Type B pancreatic cell (in vitro differentiated cells): ENCODE results near the gene SAMD11. TPM values are rescaled to one million over a fixed set of nuclear protein-coding genes. Genes with fewer than 3 reads are reported as not detected.

Experiments
- DNase-seq: peaks from one replicate; pipeline ENCODE4 v3.0.0; 2021; ENCODE audit warnings: mixed read lengths; ENCODE audit not compliant: unreplicated experiment; ENCODE audit errors: extremely low spot score
- H3K27ac Mint-ChIP-seq: 2 replicates; pipeline ENCODE4 v1.8.0; 2021; ENCODE audit warnings: mild to moderate bottlenecking, mixed read lengths
- H3K27me3 Mint-ChIP-seq: 2 replicates; pipeline ENCODE4 v1.8.0; 2021; ENCODE audit warnings: mixed read lengths
- H3K36me3 Mint-ChIP-seq: 2 replicates; pipeline ENCODE4 v1.8.0; 2021; ENCODE audit warnings: mixed read lengths
- H3K4me1 Mint-ChIP-seq: one replicate; pipeline ENCODE4 v1.8.0; 2021; ENCODE audit warnings: mixed read lengths; ENCODE audit not compliant: unreplicated experiment
- H3K4me3 Mint-ChIP-seq: 2 replicates; pipeline ENCODE4 v1.8.0; 2021; ENCODE audit warnings: mild to moderate bottlenecking, mixed read lengths
- H3K9me3 Mint-ChIP-seq: 2 replicates; pipeline ENCODE4 v1.8.0; 2021; ENCODE audit warnings: mixed read lengths
- total RNA-seq: library from RNA; stranded (reverse); gene quantifications from 2 replicates; pipeline ENCODE4 v1.2.1, GENCODE V29; 2021; ENCODE audit warnings: low replicate concordance
- TF ChIP-seq, protein P1 (sequence below): fragments of 200-600 bp; sonication (generic); conservative IDR thresholded peaks from 2 replicates; pipeline ENCODE4 v1.5.0; 2021; ENCODE audit warnings: antibody characterized with exemption, mild to moderate bottlenecking

SAMD11 gene
- total RNA-seq, 1 donor from 2014 or later, result 50.5 TPM

DNA sequence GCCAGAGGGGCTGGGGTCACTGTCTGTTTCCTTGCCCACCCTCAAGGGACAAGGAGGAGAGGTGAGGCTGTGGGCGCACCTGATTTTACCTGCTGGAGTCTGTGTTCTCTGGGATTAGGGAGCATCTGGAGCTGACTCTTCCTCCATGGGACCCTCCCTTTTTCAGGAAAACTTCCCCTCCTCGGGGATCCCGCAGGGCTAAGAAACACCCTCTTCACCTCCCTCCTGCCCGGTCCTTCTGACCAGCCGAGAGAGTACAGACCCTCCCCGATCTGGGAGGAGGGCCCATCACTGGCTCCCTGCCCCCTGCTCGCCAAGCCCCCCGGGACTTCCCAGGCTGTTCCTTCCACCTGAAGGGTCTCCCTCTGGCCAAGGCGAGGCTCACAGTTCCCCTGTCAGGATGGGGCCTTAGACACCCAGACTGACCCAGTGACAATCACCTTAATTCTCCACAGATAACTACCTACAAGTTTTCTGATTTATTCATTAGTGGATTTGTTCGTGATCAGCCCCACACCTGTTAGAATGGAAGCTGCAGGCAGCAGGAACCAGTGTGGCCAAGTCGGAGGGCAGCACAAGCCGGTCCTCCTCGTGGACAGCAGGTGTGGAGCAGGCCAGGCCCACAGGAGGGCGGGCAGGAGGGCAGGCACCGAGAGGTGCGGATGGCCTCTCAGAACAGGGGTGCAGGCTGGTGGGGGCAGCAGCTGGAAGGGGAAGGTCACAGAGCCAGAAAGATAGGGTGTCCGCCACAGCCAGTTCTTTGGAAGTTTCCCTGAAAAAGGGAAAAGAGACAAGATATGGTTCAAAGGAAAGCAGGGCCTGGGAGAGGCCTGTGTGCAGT lies 15.9 kb upstream of the SAMD11 start:
- H3K27ac Mint-ChIP-seq, result no peak overlapping the region
- TF ChIP-seq, protein P1, sequence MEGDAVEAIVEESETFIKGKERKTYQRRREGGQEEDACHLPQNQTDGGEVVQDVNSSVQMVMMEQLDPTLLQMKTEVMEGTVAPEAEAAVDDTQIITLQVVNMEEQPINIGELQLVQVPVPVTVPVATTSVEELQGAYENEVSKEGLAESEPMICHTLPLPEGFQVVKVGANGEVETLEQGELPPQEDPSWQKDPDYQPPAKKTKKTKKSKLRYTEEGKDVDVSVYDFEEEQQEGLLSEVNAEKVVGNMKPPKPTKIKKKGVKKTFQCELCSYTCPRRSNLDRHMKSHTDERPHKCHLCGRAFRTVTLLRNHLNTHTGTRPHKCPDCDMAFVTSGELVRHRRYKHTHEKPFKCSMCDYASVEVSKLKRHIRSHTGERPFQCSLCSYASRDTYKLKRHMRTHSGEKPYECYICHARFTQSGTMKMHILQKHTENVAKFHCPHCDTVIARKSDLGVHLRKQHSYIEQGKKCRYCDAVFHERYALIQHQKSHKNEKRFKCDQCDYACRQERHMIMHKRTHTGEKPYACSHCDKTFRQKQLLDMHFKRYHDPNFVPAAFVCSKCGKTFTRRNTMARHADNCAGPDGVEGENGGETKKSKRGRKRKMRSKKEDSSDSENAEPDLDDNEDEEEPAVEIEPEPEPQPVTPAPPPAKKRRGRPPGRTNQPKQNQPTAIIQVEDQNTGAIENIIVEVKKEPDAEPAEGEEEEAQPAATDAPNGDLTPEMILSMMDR, result no peak
- H3K27me3 Mint-ChIP-seq, result peaks cover 28% of the 10 kb centered on the region
- no peak overlapping the region for H3K4me3 Mint-ChIP-seq
- DNase-seq, result peak; percentile 62
- peaks cover 4% of the 10 kb centered on the region for H3K36me3 Mint-ChIP-seq
- no peaks in the 10 kb centered on the region for H3K9me3 Mint-ChIP-seq
- H3K4me1 Mint-ChIP-seq, result peaks cover 23% of the 10 kb centered on the region

DNA sequence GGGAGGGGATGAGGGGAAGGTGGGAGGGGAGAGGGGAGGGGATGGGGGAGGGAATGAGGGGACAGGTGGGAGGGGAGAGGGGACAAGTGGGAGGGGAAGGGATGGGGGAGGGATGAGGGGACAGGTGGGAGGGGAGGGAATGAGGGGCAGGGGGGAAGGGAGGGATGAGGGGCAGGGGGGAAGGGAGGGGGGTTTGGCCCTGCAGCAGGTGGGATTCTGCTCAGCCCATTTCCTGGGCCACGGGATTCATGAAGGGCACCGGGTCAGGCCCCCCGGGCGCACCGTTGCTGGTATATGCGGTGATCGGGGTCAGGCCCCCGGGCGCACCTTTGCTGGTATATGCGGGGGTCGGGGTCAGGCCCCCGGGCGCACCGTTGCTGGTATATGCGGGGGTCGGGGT lies 15.1 kb upstream of the SAMD11 start:
- Mint-ChIP-seq H3K36me3 (peaks cover 4% of the 10 kb centered on the region), H3K27ac (no peak overlapping the region), H3K4me3 (no peak overlapping the region), H3K9me3 (no peaks in the 10 kb centered on the region), H3K27me3 (peaks cover 29% of the 10 kb centered on the region), H3K4me1 (peaks cover 23% of the 10 kb centered on the region)
- no peak for DNase-seq
- TF ChIP-seq, protein P1, result no peak

DNA sequence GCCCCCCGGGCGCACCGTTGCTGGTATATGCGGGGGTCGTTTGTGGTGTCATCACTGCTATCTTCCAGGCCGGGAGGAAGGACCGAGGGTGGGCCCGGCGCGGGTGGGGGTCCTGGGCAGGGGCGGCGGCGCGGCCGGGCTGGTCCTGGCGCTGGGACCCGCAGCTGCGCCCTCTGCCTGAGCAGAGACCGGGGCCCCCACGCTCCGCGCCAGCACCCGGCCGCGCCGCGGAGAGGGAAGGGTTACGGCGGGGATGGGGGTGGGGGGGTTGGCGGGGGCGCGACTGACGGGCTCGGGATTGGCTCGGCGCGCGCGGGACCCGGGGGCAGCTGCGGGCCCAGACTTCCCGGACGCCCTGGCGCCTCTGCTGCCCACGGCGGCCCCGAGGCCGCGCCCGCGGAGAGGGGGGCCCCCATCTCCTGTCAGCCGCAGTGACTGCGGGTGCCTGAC lies 13.8 kb upstream of the SAMD11 start:
- H3K27ac Mint-ChIP-seq, result no peak overlapping the region
- TF ChIP-seq, protein P1, result no peak

DNA sequence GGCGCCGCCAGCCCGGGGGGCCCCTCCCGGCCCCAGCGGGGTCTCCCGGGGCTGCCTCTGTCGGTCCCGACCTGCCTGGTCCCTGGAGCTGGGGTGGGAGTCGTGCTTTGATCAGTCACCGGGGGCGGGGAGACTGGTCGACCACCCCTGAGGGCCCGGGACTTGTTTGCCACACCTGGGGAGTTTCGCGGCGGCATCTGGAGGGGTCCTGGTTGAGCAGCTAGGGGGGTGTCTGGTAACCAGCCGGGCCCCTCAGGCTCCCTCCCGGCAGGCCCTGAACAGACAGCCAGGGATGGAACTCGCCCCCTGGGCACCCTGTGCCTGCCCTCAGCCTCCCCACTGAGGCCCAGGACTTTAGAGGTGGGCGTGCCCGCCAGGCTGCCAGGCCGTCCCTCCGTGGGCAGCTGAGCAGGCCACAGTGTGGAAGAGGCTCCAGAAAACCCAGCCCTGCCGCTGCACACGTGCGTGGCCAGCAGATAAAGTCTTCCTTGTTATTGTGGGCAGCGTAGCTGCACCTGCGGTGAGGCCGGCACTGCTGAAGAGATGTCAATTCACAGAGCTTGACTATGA lies 13.3 kb upstream of the SAMD11 start:
- H3K27ac Mint-ChIP-seq, result no peak overlapping the region
- peaks cover 20% of the 10 kb centered on the region for H3K4me1 Mint-ChIP-seq
- peaks cover 35% of the 10 kb centered on the region for H3K27me3 Mint-ChIP-seq
- no peak for DNase-seq
- peaks cover 4% of the 10 kb centered on the region for H3K36me3 Mint-ChIP-seq
- H3K4me3 Mint-ChIP-seq, result no peak overlapping the region
- TF ChIP-seq, protein P1, result no peak
- no peaks in the 10 kb centered on the region for H3K9me3 Mint-ChIP-seq

More for the DNA sequence above, 13.8 kb upstream of the SAMD11 start:
- no peak overlapping the region for H3K4me3 Mint-ChIP-seq
- peaks cover 4% of the 10 kb centered on the region for H3K36me3 Mint-ChIP-seq
- DNase-seq, result no peak
- peaks cover 34% of the 10 kb centered on the region for H3K27me3 Mint-ChIP-seq
- H3K4me1 Mint-ChIP-seq, result peaks cover 23% of the 10 kb centered on the region
- H3K9me3 Mint-ChIP-seq, result no peaks in the 10 kb centered on the region

DNA sequence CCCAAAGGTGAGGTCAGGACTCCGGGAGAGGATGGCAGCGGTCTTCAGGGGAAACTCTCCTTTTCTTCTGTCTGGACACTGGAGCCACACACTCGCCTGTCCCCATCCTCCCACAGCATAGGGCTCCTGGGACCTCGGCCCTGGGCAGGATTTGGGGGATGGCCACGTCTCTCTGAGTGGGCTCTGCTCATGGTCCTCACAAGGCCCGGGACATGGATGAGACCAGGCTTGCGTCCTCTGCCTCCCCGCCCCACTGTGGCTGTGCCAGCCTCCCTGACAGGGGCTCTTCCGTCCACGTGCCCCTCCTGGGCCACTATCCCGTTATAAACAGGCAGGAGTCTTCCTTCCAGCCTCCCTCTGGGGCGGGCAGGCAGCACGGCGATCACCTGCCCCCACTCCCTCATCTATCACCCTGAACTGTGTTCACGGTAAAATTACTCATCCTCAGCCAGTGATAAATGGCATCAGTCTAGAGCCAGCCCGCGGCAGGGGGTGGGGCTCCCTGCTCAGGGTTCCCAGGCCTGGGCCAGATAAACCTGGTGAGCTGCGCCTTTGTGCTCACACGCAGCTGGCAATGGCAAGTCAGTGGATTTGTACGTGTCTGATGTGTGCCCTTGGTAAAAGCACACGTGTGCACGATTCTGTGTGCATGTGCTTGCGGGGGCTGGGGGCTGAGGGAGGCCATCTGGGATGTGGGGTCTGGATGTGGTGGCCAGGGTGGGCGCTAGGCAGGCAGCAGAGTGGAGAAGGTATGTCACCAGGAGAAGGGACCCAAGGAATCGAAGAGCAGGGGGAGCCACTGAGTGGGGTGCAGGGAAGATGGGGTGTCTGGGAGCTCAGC lies 12.6 kb upstream of the SAMD11 start:
- TF ChIP-seq, protein P1, result no peak
- peak; percentile 74 for DNase-seq
- peak overlapping the region; percentile 84 for H3K27ac Mint-ChIP-seq

More for the DNA sequence above, 12.6 kb upstream of the SAMD11 start:
- peaks cover 17% of the 10 kb centered on the region for H3K4me1 Mint-ChIP-seq
- no peaks in the 10 kb centered on the region for H3K9me3 Mint-ChIP-seq
- H3K36me3 Mint-ChIP-seq, result peaks cover 4% of the 10 kb centered on the region
- H3K4me3 Mint-ChIP-seq, result peak overlapping the region; percentile 74
- H3K27me3 Mint-ChIP-seq, result peaks cover 31% of the 10 kb centered on the region
